ENCODE results near the gene ANKRD63. TPM values are rescaled to one million over a fixed set of nuclear protein-coding genes. Genes with fewer than 3 reads are reported as not detected.

ANKRD63 gene
- total RNA-seq, 3 donors from 2014 or later, result not detected

GRCh38 chr15:40293905-40294895 lies 11.3 kb upstream of the ANKRD63 start:
- H3K4me3 Mint-ChIP-seq, result no peak overlapping the region
- H3K9me3 Mint-ChIP-seq, result no peaks in the 10 kb centered on the region
- ATAC-seq (no peak), DNase-seq (no peak)
- peaks cover 20% of the 10 kb centered on the region for H3K36me3 Mint-ChIP-seq (ENCODE audit: insufficient read depth)
- H3K4me1 Mint-ChIP-seq (ENCODE audit: low read depth), result no peaks in the 10 kb centered on the region
- H3K27me3 Mint-ChIP-seq (ENCODE audit: low read depth), result no peaks in the 10 kb centered on the region

DNA sequence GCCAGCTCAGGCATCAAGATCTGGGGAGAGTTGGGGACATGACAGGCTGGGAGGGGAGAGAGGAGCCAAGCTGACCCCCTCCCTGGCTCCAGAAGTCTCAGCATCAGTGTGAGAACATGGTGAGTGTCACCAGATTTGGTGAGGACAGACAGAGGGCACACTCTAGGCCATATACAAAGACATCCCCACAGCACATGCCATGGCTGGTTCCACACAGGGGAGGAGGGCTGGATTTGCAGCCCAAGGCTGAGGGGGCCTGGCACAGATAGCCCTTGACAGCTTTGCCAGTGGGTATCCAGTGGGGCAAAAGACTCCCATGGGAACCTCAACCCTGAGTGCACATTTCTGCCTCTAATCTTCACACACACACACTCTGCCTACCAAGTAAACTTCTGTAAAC lies 10.1 kb upstream of the ANKRD63 start:
- H3K36me3 Mint-ChIP-seq (ENCODE audit: insufficient read depth), result peaks cover 19% of the 10 kb centered on the region
- H3K4me3 Mint-ChIP-seq, result no peak overlapping the region
- no peak for ATAC-seq

GRCh38 chr15:40292246-40292645 lies 9.4 kb upstream of the ANKRD63 start:
- H3K4me3 Mint-ChIP-seq, result no peak overlapping the region
- H3K9me3 Mint-ChIP-seq, result no peaks in the 10 kb centered on the region
- H3K4me1 Mint-ChIP-seq (ENCODE audit: low read depth), result no peaks in the 10 kb centered on the region
- ATAC-seq, result no peak
- peaks cover 17% of the 10 kb centered on the region for H3K36me3 Mint-ChIP-seq (ENCODE audit: insufficient read depth)
- DNase-seq, result no peak
- no peaks in the 10 kb centered on the region for H3K27me3 Mint-ChIP-seq (ENCODE audit: low read depth)

More for the DNA sequence above, 10.1 kb upstream of the ANKRD63 start:
- Mint-ChIP-seq H3K9me3 (no peaks in the 10 kb centered on the region), H3K27me3 (ENCODE audit: low read depth) (no peaks in the 10 kb centered on the region), H3K4me1 (ENCODE audit: low read depth) (no peaks in the 10 kb centered on the region)
- DNase-seq, result no peak

DNA sequence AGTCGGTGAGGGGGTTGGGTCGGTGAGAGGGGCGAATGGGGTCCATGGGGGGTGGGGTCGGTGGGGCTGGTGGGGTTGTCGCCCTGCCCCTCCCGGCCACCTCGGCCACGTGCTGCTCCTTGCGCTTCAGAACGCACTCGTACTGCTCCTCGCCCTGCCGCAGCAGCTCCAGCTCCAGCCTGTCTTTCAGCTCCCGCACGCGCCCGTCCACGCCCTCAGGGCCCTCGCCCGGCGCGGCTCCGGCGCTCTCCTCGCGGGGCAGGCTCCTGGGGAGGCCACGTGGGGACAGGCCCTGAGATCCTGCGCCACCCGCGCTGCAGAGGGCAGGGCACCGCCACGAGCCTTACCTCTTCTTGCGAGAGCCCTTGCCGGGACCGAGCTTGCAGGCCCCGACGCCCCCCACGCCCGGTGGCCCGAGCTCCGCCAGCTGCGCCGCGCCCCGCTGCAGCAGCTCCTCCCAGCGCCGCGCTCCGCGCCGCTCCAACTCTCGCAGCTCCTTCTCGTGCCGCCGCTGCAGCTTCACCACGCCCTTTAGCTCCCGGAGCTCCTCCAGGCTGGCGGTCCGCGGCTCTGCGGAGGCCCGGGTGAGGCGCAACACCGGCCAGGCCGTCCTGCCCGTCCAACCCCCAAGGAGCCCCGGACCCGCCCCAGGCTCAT lies 8.2 kb upstream of the ANKRD63 start:
- no peaks in the 10 kb centered on the region for H3K27me3 Mint-ChIP-seq (ENCODE audit: low read depth)
- no peaks in the 10 kb centered on the region for H3K9me3 Mint-ChIP-seq
- H3K4me1 Mint-ChIP-seq (ENCODE audit: low read depth), result no peaks in the 10 kb centered on the region
- H3K36me3 Mint-ChIP-seq (ENCODE audit: insufficient read depth), result peaks cover 13% of the 10 kb centered on the region
- no peak overlapping the region for H3K4me3 Mint-ChIP-seq
- ATAC-seq, result no peak
- no peak for DNase-seq

DNA sequence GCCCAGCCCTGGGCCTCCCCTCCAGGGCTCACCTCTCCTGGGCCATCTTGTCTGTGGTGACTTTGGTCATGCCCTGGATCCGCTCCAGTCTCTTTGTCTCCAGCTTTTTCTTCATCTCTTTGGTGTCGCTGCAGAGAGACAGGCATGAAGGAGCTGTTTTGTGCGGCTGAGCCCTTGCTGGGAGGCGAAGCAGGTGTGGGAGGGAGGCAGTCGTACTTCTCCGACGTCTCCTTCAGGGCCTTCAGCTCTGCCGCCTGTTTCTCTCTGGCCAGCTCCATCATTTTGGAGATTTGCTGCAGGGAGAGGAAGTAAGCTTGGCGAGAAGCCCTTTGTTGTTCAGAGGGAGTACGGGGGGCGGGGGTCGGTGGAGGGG lies 7.7 kb upstream of the ANKRD63 start:
- Mint-ChIP-seq H3K4me3 (no peak overlapping the region), H3K9me3 (no peaks in the 10 kb centered on the region), H3K4me1 (ENCODE audit: low read depth) (no peaks in the 10 kb centered on the region), H3K36me3 (ENCODE audit: insufficient read depth) (peaks cover 12% of the 10 kb centered on the region), H3K27me3 (ENCODE audit: low read depth) (no peaks in the 10 kb centered on the region)
- ATAC-seq (no peak), DNase-seq (no peak)

- Mint-ChIP-seq H3K27me3 (ENCODE audit: low read depth) (no peaks in the 10 kb centered on the region), H3K36me3 (ENCODE audit: insufficient read depth) (peaks cover 10% of the 10 kb centered on the region), H3K4me3 (no peak overlapping the region), H3K4me1 (ENCODE audit: low read depth) (no peaks in the 10 kb centered on the region), H3K9me3 (no peaks in the 10 kb centered on the region)
- ATAC-seq, result no peak
- DNase-seq, result no peak
Observed at GRCh38 chr15:40289140-40289775, 6.4 kb upstream of the ANKRD63 start.

GRCh38 chr15:40287968-40288367 lies 5.1 kb upstream of the ANKRD63 start:
- ATAC-seq, result no peak
- H3K27me3 Mint-ChIP-seq (ENCODE audit: low read depth), result no peaks in the 10 kb centered on the region
- peaks cover 7% of the 10 kb centered on the region for H3K36me3 Mint-ChIP-seq (ENCODE audit: insufficient read depth)
- no peaks in the 10 kb centered on the region for H3K9me3 Mint-ChIP-seq
- no peak for DNase-seq
- no peaks in the 10 kb centered on the region for H3K4me1 Mint-ChIP-seq (ENCODE audit: low read depth)
- no peak overlapping the region for H3K4me3 Mint-ChIP-seq

- no peak for DNase-seq
- no peak for ATAC-seq
- Mint-ChIP-seq H3K9me3 (no peaks in the 10 kb centered on the region), H3K4me3 (no peak overlapping the region), H3K4me1 (ENCODE audit: low read depth) (no peaks in the 10 kb centered on the region), H3K36me3 (ENCODE audit: insufficient read depth) (peaks cover 7% of the 10 kb centered on the region), H3K27me3 (ENCODE audit: low read depth) (no peaks in the 10 kb centered on the region)
Observed at GRCh38 chr15:40287505-40287904, 4.6 kb upstream of the ANKRD63 start.

- no peak for DNase-seq
- Mint-ChIP-seq H3K27me3 (ENCODE audit: low read depth) (no peaks in the 10 kb centered on the region), H3K36me3 (ENCODE audit: insufficient read depth) (peaks cover 7% of the 10 kb centered on the region), H3K9me3 (no peaks in the 10 kb centered on the region), H3K4me1 (ENCODE audit: low read depth) (no peaks in the 10 kb centered on the region), H3K4me3 (no peak overlapping the region)
- no peak for ATAC-seq
Observed at GRCh38 chr15:40286794-40287193, 3.9 kb upstream of the ANKRD63 start.

DNA sequence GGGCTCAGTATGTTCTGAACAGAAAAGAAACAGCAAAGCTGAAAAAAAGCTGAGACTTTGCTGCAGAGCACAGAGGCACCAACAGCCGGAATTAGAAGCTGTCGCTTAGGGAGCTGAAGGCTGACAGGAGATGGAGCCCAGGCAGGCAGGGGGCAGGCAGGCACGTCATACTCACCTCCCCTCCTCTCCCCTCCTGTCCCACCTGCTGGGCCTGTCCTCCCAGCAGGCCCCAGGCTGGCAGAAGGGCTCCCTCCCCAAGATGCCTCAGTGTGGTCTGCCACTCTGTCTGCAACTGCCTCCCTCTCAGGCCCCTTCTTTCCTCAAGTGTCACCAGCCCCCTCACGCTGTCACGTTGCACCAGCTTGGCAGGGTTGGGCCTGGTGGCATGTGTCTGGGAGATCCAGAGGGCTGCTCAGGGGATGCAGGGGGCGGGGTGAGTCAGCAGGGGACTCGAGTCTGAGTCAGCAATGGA lies 3.2 kb upstream of the ANKRD63 start:
- H3K4me1 Mint-ChIP-seq (ENCODE audit: low read depth), result no peaks in the 10 kb centered on the region

DNA sequence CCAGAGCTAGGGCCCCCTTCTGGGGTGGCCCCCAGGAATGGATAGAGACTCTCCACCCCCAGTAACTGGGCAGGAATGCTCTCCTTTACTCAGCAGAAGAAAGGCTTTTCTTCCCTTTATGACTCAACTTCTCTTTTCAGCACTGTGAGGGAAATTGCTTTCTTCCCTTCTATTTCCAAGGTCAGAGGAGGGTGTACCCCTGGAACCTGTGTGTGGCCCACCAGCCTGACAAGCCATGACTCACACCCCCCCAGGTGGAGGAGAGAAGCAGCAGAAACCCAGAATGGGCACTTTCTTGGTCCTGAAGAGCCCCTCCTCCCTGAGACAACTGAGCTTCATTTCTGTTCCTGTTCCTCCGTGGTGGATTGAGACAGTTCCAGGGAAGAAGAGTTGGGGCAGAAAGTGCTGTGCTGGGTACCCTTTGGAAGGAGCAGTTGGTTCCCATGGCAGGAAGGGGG lies 2.7 kb upstream of the ANKRD63 start:
- peaks cover 2% of the 10 kb centered on the region for H3K4me1 Mint-ChIP-seq (ENCODE audit: low read depth)
- H3K9me3 Mint-ChIP-seq, result no peaks in the 10 kb centered on the region
- no peak for ATAC-seq
- DNase-seq, result no peak
- peaks cover 7% of the 10 kb centered on the region for H3K36me3 Mint-ChIP-seq (ENCODE audit: insufficient read depth)
- H3K27me3 Mint-ChIP-seq (ENCODE audit: low read depth), result peaks cover 4% of the 10 kb centered on the region
- no peak overlapping the region for H3K4me3 Mint-ChIP-seq

More for the DNA sequence above, 3.2 kb upstream of the ANKRD63 start:
- Mint-ChIP-seq H3K9me3 (no peaks in the 10 kb centered on the region), H3K4me3 (no peak overlapping the region), H3K27me3 (ENCODE audit: low read depth) (peaks cover 2% of the 10 kb centered on the region), H3K36me3 (ENCODE audit: insufficient read depth) (peaks cover 7% of the 10 kb centered on the region)
- DNase-seq, result no peak
- no peak for ATAC-seq

GRCh38 chr15:40285151-40285550 lies 2.3 kb upstream of the ANKRD63 start:
- ATAC-seq (no peak), DNase-seq (no peak)
- peaks cover 2% of the 10 kb centered on the region for H3K4me1 Mint-ChIP-seq (ENCODE audit: low read depth)
- peaks cover 9% of the 10 kb centered on the region for H3K27me3 Mint-ChIP-seq (ENCODE audit: low read depth)
- H3K4me3 Mint-ChIP-seq, result no peak overlapping the region
- H3K9me3 Mint-ChIP-seq, result no peaks in the 10 kb centered on the region
- H3K36me3 Mint-ChIP-seq (ENCODE audit: insufficient read depth), result peaks cover 7% of the 10 kb centered on the region

GRCh38 chr15:40283615-40284300 lies 894 bp upstream of the ANKRD63 start:
- Mint-ChIP-seq H3K36me3 (ENCODE audit: insufficient read depth) (peaks cover 2% of the 10 kb centered on the region), H3K27me3 (ENCODE audit: low read depth) (peaks cover 16% of the 10 kb centered on the region), H3K4me1 (ENCODE audit: low read depth) (peaks cover 2% of the 10 kb centered on the region), H3K4me3 (no peak overlapping the region), H3K9me3 (no peaks in the 10 kb centered on the region)
- DNase-seq, result no peak
- ATAC-seq, result no peak
